Amniotic stem cell (primary cell): ENCODE measurements around the gene SMCO2.
"Not testable (repeated sequence)": the region's sequence is repeated elsewhere in the genome, so short reads cannot be mapped to it uniquely, and the experiment has no call there.

Source experiments
- DNase-seq: peaks from one replicate; lab custom pipeline; 2025; lab: John Stamatoyannopoulos, UW

The SMCO2 gene

DNA sequence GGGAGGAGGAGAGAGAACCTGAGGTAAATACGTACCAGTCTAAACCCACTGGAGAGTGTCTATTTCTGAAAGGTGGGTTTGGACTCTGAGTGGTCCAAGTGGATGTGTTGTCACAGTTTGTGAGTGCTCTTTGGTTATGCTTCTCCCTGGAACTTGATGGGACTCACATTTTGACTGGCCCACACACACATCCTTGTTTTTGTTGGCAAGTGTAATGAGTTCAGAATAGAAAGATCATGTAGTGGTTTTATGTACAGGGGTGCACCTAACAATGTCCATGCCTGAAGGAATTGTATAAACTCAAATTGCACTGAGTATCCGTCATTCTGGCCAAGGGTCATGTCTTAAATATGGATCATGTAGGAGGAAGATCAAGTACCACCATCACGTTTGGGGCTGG lies 82.3 kb downstream of the SMCO2 start:
- no peak for DNase-seq

DNA sequence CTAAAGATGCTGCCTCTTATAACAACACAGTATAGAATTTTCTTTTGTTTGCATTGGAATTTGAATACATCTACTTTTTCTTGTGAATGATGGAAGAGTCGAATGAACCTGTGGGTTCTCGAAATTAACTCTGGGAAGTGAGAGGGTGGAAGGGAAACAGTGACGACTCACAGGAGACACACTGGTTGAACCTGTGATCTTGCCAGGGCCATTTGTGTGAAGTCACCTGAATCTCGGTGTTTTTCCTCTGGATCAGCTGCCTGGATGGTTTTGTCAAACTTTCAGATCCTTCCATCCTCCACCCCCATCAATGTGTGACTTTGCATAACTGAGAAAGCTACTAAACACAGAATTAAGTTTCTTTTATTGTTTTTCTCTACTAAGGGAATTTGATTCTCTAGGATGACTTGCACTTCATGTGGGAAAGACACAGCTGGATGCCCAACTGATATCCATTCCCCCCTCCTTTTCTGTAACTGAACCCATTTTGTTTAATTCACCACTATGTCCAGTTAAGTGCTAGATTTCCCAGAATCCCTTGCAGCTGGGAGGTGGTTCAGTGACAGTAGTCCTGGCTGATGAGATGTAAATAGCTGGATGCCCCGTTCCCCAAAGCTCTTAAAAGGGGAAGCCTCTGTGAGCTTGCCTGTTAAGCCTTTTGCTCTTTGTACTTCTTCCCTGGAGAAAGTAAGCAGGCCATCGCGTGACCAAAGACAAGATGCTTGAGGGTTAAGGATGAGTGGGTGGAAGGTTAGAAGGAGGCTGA lies 83.8 kb downstream of the SMCO2 start:
- DNase-seq = no peak

DNA sequence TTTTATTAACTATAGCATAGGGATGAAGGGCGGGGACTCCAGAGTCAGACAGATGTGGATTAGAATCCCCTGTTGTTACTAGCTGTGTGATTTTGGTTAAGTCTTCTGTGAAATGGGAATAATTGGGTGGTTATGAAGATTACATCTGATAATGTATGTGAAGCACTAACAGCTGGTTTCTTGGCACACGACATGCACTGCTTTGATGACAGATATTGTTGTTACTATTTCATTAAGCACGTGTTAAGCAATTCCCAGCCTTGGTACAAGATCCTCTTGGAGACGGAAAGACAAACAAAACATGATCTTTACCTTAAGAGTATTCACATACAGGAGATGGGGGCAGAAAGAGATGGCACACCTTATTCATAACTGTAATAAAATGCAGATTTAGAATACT lies 85.4 kb downstream of the SMCO2 start:
- no peak for DNase-seq

DNA sequence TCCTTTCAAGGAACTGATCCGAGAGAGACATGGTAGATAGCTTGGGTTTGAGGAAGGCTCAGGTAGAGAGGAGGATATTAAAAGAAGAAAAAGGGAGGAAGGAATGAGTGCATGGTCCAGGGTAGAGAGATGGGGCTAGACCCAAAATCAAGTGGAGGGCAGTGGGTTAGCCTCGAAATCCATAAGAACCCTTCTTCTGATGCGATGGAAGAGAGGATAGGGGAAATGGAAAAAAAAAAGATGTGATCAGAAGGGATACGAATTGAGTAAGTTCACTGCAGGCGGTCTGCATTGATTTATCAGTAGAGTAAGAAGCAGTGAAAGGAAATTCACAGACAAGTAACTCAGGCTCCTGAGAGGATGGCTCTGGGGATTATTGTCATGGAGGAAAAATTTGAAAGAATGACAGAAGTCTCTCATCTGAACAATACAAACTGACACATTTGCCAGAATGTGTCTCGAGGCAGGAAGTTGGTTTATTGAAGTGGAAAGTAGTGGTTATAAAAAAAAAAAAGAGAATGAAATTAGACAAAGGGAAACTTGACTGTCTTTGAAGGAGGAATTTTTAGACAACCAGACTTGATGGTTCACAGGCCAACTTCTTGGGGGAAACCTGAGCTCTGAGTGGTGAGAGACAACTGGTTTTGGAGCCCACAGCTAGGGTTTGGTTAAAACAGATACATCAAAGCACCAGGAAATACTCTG lies 87.7 kb downstream of the SMCO2 start:
- DNase-seq = no peak

DNA sequence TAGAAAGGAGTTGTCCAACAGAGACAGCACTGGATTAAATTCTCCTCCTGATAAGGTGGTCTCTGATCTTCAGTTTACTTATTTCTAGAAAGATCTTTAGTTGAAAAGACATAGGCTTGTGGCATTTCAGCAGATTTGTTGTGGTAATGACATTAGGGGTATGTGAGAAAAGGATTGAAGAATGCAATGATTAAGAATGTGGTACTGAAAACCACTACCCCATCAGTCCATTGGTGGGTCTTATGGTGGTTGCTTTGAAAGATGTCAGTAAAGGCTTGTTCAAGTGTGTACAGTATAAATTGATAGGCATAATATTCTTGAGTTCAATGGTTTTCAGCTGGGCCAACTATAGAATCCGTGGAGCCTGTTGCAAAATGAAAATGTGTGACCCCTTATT lies 88.2 kb downstream of the SMCO2 start:
- DNase-seq = no peak

DNA sequence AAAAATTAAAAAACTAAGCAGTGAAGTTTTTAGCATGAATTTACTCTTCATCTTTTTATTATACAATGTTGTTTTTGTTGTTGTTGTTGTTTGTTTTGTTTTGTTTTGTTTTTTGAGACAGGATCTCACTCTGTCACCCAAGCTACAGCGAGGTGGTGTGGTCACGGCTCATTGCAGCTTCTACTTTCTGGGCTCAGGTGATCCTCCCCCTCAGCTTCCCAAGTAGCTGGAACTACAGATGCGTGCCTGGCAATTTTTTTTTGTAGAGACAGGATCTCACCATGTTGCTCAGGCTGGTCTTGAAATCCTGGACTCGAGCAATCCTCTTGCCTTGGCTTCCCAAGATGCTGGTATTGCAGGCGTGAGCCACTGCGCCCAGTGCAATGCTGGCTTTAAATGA lies 88.8 kb downstream of the SMCO2 start:
- no peak for DNase-seq

DNA sequence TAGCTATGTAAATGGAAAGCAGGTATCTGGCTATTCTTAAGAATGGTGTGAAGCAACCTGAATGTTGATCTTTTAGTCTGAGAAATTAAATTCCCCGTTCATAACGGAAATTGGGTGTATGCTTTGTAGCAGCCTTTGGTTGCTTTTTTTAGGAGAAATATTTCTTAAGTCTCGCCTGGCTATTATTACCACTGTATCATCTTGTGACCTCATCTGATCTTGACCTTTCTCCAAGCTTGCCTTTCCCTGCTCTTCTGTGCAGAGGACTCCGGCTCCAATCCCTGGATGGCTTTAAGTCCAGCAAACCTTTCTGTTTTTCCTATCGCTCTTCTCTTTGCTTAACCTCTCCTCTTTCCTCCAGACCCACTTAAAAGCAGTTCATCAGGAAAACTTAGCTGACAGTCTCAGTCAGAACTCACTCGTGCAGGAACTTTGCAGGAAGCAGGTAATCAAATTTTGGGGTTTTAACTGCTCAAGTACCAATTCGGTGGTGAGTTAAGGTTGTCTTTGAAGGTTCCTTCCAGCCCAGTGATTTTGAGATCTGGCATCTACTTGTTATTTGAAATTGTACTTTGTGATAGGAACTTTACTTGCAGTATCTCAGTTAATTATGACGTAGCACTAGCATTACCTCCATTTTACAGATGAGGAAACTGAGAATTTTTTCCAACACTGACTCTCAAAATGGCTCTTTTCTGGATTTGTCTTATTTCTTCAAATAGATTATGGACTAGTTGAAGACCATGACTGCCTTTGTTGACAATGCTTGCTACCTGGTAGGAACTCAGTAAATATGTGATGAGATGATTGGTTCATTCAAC lies 91.5 kb downstream of the SMCO2 start:
- DNase-seq = no peak

DNA sequence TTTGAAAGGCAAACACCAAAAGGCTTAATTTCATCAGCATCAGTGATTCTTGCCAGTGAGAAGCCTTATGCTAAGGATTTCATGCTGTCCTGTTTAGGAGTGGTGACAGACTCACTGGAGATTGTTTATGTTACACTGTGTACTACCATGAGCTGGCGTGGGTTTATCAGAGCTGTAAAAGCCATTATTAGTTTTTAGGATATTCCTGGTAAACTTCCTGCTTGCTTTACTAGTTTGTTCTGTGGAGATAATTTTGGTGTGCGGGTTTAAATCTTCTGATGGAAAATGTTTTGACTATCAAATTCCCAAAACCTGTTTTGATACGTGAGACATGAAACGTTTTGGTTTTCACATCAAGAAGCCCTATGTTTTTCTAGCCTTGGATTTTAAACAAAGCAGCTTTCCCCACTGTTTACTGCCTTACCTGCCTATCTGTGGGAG lies 92.7 kb downstream of the SMCO2 start:
- no peak for DNase-seq

DNA sequence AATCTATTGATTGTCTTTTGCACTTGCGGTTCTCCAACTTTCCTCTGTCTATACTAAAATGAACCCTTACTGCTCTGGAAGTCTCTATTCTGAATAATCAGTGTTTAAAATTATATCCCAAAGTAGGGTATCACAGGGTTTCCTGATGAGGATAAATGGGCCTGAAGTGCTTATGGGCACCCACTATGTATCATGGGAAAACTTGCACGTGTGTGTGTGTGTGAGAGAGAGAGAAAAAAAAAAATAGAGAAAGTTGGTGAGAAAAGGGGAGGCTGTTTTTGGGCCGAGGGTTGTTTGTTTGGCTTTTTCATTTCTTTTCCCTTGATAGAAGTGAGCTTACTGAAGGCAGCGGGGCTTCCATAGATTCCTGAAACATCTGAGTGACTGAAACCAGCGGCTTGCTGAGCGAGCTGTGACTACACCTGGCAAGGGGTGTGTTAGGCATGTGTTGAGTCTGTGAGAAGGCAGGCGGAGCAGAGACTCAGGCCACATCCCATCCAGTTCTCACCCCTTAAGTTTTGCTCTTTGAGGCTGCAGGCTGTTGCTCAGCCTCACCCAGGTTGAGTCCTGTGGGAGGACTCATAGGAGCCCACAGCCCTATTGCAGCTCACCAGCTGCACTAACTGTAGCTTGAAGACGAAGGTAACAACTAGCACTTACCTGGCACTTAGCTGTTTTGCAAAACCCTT lies 94.6 kb downstream of the SMCO2 start:
- DNase-seq = no peak

DNA sequence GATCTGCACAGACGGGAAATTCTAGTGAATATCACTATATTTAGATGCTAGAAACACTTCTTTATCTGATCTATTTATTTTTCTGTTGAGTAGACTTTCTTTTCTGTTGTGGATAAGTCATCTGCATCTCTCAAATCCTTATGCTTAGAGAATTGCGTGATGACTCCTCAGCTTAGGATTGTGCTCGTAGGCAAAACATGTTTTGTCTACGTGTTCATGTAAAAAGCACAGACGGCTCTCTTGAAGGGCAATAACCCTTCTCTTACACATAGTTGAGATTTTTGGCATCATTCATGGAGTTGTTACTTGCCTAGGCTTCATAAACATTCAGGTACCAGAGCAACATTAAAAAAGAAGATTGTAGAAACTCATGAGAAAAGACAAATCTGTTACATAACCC lies 96.1 kb downstream of the SMCO2 start:
- DNase-seq = peak; percentile 80

DNA sequence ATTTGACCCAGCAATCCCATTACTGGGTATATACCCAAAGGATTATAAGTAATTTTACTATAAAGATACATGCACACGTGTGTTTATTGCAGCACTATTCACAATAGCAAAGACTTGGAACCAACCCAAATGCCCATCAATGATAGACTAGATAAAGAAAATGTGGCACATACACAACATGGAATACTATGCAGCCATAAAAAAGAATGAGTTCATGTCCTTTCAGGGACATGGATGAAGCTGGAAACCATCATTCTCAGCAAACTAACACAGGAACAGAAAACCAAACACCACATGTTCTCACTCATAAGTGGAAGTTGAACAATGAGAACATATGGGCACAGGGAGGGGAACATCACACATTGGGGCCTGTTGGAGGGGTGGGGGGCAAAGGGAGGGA lies 98.3 kb downstream of the SMCO2 start:
- DNase-seq = not testable (repeated sequence)

DNA sequence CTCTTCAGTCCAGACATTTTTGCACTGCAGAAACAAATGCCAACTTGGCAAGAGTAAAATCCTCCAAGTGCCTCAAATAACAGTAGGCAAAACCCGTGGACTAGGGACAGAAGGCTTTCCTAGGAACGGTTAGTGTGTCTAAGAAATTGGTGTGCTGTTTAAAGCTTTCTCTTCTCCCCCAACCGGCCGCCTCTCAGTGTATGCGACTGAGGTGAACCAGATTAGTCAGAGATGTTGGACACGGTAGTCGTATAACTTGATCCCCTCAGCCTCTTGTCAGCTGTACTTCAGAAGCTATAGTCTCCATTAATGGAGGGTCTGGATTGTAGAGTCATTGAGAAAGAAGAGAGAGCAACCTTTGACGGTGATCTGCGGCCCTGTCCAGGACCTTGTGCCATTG lies 99.1 kb downstream of the SMCO2 start:
- no peak for DNase-seq

DNA sequence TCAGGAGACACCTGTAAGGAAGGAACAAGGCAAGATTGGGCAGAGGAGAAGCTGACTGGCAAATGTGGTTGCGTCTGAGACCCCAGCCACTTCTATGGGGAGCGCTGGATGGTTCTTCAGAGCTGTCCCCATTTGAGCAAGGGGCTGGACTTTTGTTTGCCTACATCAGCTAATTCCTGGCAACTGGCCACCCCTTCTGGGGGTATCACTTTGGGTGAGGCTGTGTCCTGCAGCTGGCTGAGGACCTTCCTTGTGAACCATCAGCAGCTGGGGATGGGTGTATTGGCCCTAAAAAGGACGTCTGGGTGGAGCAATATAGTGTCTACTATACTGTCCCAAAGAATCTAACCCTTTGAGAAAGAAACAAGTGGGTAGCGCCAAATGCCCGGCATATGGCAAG lies 101.1 kb downstream of the SMCO2 start:
- no peak for DNase-seq

DNA sequence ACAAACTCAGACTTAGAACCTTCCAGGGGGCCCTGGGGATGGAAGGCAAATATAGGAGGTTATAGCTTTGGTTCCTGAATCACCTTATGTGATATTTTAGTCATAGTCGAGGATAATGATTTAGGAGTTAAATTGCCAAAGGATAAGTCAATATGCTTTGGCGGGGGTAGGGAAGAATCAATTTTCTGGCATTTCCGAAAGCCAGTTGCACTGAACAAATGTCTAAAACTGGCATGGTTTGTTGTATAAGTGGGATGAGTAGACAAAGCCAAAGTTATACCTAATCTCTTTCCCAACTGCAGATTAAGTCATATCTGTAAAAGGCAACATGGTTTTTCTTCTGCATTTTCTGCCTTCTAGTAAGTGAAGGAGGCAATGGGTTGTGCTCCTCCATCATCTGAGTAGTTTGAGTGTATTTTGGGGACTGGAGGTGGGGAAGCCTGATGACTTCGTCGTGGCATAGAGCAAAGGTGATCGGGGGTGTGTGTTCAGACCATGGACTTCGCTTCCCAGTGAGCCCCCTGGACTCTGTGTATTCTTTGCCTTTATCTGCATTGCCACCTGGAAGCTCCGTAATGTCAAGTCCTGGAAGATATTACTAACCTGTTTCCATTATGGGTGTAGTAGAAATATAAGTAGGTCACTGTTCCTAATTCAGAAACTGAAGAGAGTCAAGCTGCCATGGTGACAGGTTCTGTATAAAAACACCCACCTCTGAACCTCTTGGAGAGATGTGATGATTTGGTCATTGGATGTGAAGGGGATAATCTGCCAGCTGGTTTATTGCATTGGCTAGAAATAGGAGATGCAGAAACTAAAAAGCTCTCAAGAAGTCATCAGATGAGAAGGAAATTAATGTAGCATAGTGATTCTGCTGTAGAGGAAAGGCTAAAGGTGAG lies 102.0 kb downstream of the SMCO2 start:
- DNase-seq = no peak

DNA sequence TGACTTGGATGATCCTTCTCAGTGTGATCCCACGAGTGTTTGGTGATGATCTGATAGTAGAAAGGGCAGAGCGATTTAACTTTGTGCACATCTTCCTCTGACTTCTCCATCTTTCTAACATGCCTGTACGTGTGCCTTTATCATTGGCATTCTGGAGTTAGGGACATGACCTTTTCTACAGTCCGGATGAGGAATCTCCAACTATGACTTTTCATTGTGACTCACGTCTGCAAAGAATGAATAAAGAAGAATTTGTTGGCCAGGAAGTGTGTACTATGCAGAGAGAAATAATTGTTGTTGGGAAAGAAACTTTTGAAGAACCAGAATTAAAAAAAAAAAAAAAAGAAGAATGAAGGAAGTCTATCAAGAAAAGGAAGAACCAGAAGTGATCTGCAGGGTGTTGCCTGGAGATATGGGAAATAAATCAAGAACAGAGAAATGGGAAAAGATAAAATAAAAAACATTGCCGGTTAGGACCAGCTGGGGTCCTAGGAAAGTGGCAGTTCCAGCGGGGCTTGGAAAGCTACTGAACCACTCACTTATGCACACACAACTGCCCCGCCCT lies 102.8 kb downstream of the SMCO2 start:
- peak; percentile 58 for DNase-seq

DNA sequence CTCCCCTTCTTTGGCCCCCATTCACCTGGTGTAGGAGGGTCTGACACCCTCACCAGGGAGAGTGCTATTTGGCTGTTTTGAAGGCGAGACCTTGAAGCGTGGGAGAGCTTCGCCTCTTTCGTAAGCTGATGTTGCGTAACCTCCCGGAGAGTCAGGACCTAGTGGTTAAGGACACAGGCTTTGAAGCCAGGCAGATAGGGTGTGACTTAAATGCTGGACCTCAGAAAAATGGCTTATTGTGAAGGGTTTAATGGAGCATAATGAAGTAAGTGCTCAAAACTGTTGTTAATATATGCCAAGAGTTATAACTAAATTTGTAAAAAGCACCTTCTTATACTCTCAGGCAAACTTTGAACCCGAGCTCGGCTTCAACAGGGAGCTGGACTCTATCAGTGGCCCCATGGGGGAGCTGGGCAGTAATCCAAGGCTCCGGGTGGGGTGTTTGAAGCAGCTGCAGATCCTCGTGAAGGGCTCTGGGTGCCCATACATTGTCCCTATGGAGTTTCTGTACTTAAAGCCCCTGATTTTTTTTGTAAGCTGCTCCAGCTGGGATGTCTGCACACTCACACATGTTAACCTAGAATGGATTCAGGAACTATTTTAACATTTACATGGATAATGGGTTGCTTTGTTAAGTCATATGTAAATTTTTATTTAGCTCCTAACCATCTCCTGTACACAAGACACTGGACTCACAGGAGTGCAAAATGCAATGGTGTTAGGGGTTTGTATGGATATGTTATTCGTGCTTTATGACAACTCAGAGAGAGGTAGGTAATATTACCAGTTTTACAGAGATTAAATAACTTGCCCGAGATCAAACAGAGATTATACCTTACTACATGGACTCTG lies 103.5 kb downstream of the SMCO2 start:
- DNase-seq = peak; percentile 48

DNA sequence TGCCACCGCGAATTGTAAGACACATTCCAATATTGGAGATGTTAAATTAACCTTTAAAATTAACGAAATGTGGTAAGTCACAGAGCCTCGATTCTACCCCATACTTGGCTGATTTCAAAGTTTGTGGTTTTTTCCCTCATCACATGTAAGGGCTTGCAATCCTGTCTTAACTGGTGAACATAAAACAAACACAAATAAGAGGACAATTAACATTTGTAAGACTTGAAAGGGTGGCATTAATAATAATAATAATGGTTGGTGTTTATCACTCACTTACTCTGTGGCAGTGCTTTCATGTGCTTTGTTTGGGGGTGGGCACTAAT lies 104.1 kb downstream of the SMCO2 start:
- DNase-seq = no peak

DNA sequence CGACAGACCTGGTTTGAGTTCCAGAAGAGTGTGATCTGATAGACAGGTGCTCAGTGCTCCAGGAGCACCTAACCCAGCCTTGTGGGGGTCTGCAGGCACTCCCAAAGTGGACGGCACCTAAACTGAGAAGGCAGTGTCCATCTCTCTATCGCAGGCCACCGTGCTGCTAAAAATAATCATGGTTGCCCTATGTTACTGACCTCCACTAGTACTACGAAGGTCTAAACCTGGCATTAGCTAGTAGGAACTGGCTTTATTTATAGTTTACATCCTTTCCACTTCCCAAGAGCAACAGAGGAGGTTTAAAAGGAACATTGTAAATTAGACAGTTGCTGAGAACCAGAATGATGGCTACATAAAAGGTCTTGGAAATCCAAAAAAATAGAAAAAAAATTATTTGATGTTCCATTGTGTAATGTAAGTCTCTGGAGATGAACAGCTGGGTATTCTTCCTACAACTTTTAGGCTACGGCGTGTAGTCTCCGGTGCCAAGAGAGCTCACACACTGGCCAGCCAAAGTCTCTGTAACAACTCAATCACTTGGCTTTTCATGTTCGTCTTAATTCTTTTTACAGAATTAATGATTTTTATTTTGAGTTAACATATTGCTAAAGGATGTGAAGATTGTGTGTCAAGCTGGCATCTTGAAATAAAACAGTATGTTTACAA lies 104.8 kb downstream of the SMCO2 start:
- DNase-seq = no peak
